GM21381 (cell line): Measurements from ENCODE around the gene ANP32A.
A peak's percentile ranks its signal among the peaks of the same experiment; 100 is the strongest.

Experiments used
- ATAC-seq: cut with Tn5 transposase; IDR thresholded peaks from one replicate; pipeline ENCODE4 v1.9.1; 2021; ENCODE audit warnings: mild to moderate bottlenecking, moderate library complexity; ENCODE audit not compliant: unreplicated experiment

ANP32A gene

GRCh38 chr15:68821190-68821840 lies 620 bp upstream of the ANP32A start:
- peak; percentile 16 for ATAC-seq

GRCh38 chr15:68819495-68820294 lies 1.0 kb downstream of the ANP32A start:
- ATAC-seq: no peak

- no peak for ATAC-seq
These were observed 1.8 kb downstream of the ANP32A start for GRCh38 chr15:68818769-68819494.

- no peak for ATAC-seq
These were observed 2.5 kb downstream of the ANP32A start for GRCh38 chr15:68818066-68818768.

- ATAC-seq: peak; percentile 30
These were observed 3.2 kb downstream of the ANP32A start for GRCh38 chr15:68817304-68818065.

GRCh38 chr15:68816795-68817303 lies 3.8 kb downstream of the ANP32A start:
- no peak for ATAC-seq

- ATAC-seq: no peak
These were observed 4.5 kb downstream of the ANP32A start for GRCh38 chr15:68816158-68816557.

GRCh38 chr15:68815598-68815997 lies 5.1 kb downstream of the ANP32A start:
- no peak for ATAC-seq

- no peak for ATAC-seq
These were observed 6.1 kb downstream of the ANP32A start for GRCh38 chr15:68814596-68814995.

GRCh38 chr15:68812597-68813431 lies 7.9 kb downstream of the ANP32A start:
- no peak for ATAC-seq

- no peak for ATAC-seq
These were observed 8.6 kb downstream of the ANP32A start for GRCh38 chr15:68812069-68812468.

GRCh38 chr15:68809517-68809916 lies 11.2 kb downstream of the ANP32A start:
- no peak for ATAC-seq

- no peak for ATAC-seq
These were observed 11.9 kb downstream of the ANP32A start for GRCh38 chr15:68808770-68809169.

GRCh38 chr15:68808091-68808490 lies 12.6 kb downstream of the ANP32A start:
- no peak for ATAC-seq

GRCh38 chr15:68807249-68807648 lies 13.4 kb downstream of the ANP32A start:
- no peak for ATAC-seq

- no peak for ATAC-seq
These were observed 14.3 kb downstream of the ANP32A start for GRCh38 chr15:68806220-68807060.

- ATAC-seq: no peak
These were observed 18.3 kb downstream of the ANP32A start for GRCh38 chr15:68802373-68802772.

GRCh38 chr15:68801572-68802148 lies 19.0 kb downstream of the ANP32A start:
- ATAC-seq: no peak
